T-cell (primary cell): Measurements from ENCODE around the gene EML4. TPM values are rescaled to one million over a fixed set of nuclear protein-coding genes. Genes with fewer than 3 reads are reported as not detected.

Experiments
- ATAC-seq, 4 experiments: fragments of 200-7000 bp in 3 of 4; fragments of 150-1000 bp in 1 of 4; cut with Tn5 transposase; replicated peaks in 1 of 4; 1 replicate in 3 of 4; 2 replicates in 1 of 4; pipeline ENCODE4 v1.10.0; 2021; ENCODE audit warnings: moderate library complexity in 3 of 4, mild to moderate bottlenecking in 2 of 4, moderate number of reproducible peaks in 1 of 4
- CTCF ChIA-PET, 2 donors: fragments of 300-600 bp; sonication (Branson Sonifier 250); formaldehyde crosslinking; loops; one replicate each; lab custom pipeline; 2022; ENCODE audit warnings: antibody characterized with exemption in 2 of 2; lab: Charles Lee
- POLR2A ChIA-PET, 2 donors: fragments of 300-600 bp; sonication (Branson Sonifier 250); formaldehyde crosslinking; loops; one replicate each; lab custom pipeline; 2022; ENCODE audit warnings: antibody characterized with exemption in 2 of 2; lab: Charles Lee
- DNase-seq, 35 experiments: peaks; one replicate each; pipeline versions ENCODE4 v3.0.0 to v3.0.0-alpha.2; 2013 to 2023
- H3K27ac ChIP-seq: one replicate; pipeline ENCODE4 v1.5.1; 2013; ENCODE audit warnings: low read length
- H3K27me3 ChIP-seq, 2 experiments: replicated peaks in 1 of 2; 1 replicate in 1 of 2; 2 replicates in 1 of 2; pipeline versions ENCODE4 v1.6.1 to v1.7.0; 2013; ENCODE audit warnings: low read length in 1 of 2, mixed read lengths in 1 of 2; ENCODE audit not compliant: control insufficient read depth in 2 of 2, insufficient read depth in 2 of 2; ENCODE audit errors: extremely low read depth in 1 of 2
- H3K36me3 ChIP-seq, 2 donors: 1 replicate in 1 of 2; 2 replicates in 1 of 2; pipeline versions ENCODE4 v1.6.1 to v1.7.0; 2013; ENCODE audit warnings: low read length in 1 of 2; ENCODE audit not compliant: control insufficient read depth in 2 of 2, insufficient read depth in 1 of 2; ENCODE audit errors: extremely low read depth in 1 of 2
- H3K4me1 ChIP-seq, 2 experiments: 1 replicate in 1 of 2; 2 replicates in 1 of 2; pipeline versions ENCODE4 v1.6.1 to v1.7.0; 2013; ENCODE audit warnings: low read length in 2 of 2, mixed read lengths in 1 of 2; ENCODE audit not compliant: insufficient read depth in 2 of 2, control insufficient read depth in 1 of 2; ENCODE audit errors: extremely low read depth in 1 of 2
- H3K4me3 ChIP-seq, 2 donors: 1 replicate in 1 of 2; 2 replicates in 1 of 2; pipeline versions ENCODE4 v1.5.1 to v1.7.0; 2013; ENCODE audit warnings: mild to moderate bottlenecking in 2 of 2, low read length in 1 of 2, moderate library complexity in 1 of 2; ENCODE audit not compliant: control insufficient read depth in 1 of 2; ENCODE audit errors: extremely low read depth in 1 of 2
- H3K9me3 ChIP-seq: 2 replicates; pipeline ENCODE4 v1.7.0; 2013
- H3K27ac Mint-ChIP-seq, 2 donors: one replicate each; pipeline ENCODE4 v1.8.0; 2020 to 2021; ENCODE audit warnings: mild to moderate bottlenecking in 2 of 2, mixed read lengths in 2 of 2
- H3K27me3 Mint-ChIP-seq, 2 donors: one replicate each; pipeline ENCODE4 v1.8.0; 2021 to 2022; ENCODE audit warnings: mixed read lengths in 2 of 2
- H3K36me3 Mint-ChIP-seq: one replicate; pipeline ENCODE4 v1.8.0; 2021; ENCODE audit warnings: mixed read lengths
- H3K4me1 Mint-ChIP-seq, 3 donors: one replicate each; pipeline ENCODE4 v1.8.0; 2020 to 2022; ENCODE audit warnings: mixed read lengths in 3 of 3, mild to moderate bottlenecking in 1 of 3
- H3K4me3 Mint-ChIP-seq, 3 donors: one replicate each; pipeline ENCODE4 v1.8.0; 2020 to 2022; ENCODE audit warnings: mild to moderate bottlenecking in 3 of 3, mixed read lengths in 3 of 3, moderate library complexity in 3 of 3
- H3K9me3 Mint-ChIP-seq, 3 donors: one replicate each; pipeline ENCODE4 v1.8.0; 2020 to 2022; ENCODE audit warnings: mixed read lengths in 3 of 3
- WGBS: methylation state at CpG from one replicate; pipeline ENCODE4 v1.1.5; 2013; ENCODE audit warnings: missing lambda C conversion rate; ENCODE audit not compliant: insufficient coverage; 5-methylcytosine and 5-hydroxymethylcytosine counted together
- total RNA-seq, 35 experiments: library from RNA in 6 of 35; stranded (reverse) in 6 of 35; fragments of 120-200 nt in 1 of 35; gene quantifications; one replicate each; pipeline versions ENCODE4 v1.2.1 to v1.2.4 and lab custom pipeline; 2013 to 2026

The EML4 gene
- total RNA-seq, 5 donors from 2014 or later (not counting 1 experiment from before 2014, with no cell fraction given), result 101 to 223 (median 123) TPM

- peak overlapping the region in 1 of 3 donors; percentile 41 for H3K4me3 Mint-ChIP-seq
- H3K9me3 Mint-ChIP-seq, result no peaks in the 10 kb centered on the region
- no peaks in the 10 kb centered on the region for H3K27me3 Mint-ChIP-seq
- no peak overlapping the region for H3K4me3 ChIP-seq
- H3K36me3 Mint-ChIP-seq, result peaks cover 17% of the 10 kb centered on the region
- H3K9me3 ChIP-seq, result no peaks in the 10 kb centered on the region
- H3K4me1 ChIP-seq, result peaks cover 24 to 40% of the 10 kb centered on the region in 2 experiments
- DNase-seq (peak in 34 of 35 experiments; percentile 4 to 72 (median 36)), ATAC-seq (peak; percentile 78 to 83 (median 82))
- 85% methylated on average over 3 of the region's 9 CpGs for WGBS
- peaks cover 0 to 2% of the 10 kb centered on the region in 2 donors for H3K36me3 ChIP-seq
- peaks cover 85 to 87% (median 86%) of the 10 kb centered on the region in 3 donors for H3K4me1 Mint-ChIP-seq
- POLR2A ChIA-PET, result interaction anchor here in 1 of 2 donors (0.5 to 0.8 kb wide), 3 partner anchors 64 to 179 kb away, joined by 3 to 7 read pairs (median 3); no protein-coding TSS in a partner anchor
- CTCF ChIA-PET, result interaction anchor here (0.6 to 3.1 kb wide), 20 partner anchors 14 to 327 kb away, joined by 3 to 32 read pairs (median 5); no protein-coding TSS in a partner anchor
- peak overlapping the region; percentile 35 to 65 for H3K27ac Mint-ChIP-seq
- H3K27ac ChIP-seq, result peak overlapping the region; percentile 1
- H3K27me3 ChIP-seq, result no peaks in the 10 kb centered on the region
Observed at GRCh38 chr2:42196403-42197267, 27.5 kb downstream of the EML4 start.

DNA sequence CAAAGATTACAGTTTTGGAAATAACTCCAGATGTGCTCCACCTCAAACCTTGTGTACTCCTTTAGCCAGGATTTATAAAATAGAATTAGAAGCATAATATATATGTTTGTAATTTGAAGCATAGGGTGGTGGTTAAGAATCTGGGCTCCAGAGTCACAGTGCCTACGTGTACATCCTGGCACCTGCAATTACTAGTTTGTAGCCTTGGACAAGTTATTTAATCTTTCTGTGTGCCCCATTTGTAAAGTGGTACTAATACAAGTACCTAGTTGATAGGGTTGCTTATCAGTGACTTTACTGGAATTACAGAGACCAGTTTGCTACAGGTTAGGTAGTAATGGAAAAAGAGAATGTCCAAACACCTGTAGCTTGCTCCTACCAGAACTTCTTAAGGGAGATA lies 28.6 kb downstream of the EML4 start:
- Histone ChIP-seq H3K9me3 (no peaks in the 10 kb centered on the region), H3K36me3 (peaks cover 0 to 2% of the 10 kb centered on the region in 2 donors), H3K4me3 (no peak overlapping the region), H3K27ac (no peak overlapping the region), H3K4me1 (peaks cover 24 to 29% of the 10 kb centered on the region in 2 experiments), H3K27me3 (no peaks in the 10 kb centered on the region)
- Mint-ChIP-seq H3K4me1 (peaks cover 84 to 87% (median 85%) of the 10 kb centered on the region in 3 donors), H3K36me3 (peaks cover 21% of the 10 kb centered on the region), H3K4me3 (peak overlapping the region in 1 of 3 donors; percentile 39), H3K9me3 (no peaks in the 10 kb centered on the region), H3K27me3 (no peaks in the 10 kb centered on the region), H3K27ac (peak overlapping the region in 1 of 2 donors; percentile 29)
- ChIA-PET CTCF (interaction anchor here (0.9 to 2.1 kb wide), 2 partner anchors 35 to 103 kb away, joined by 3 to 9 read pairs; no protein-coding TSS in a partner anchor), POLR2A (interaction anchor here (0.5 to 1.0 kb wide), 2 partner anchors 92 to 1592 kb away, joined by 3 to 4 read pairs; no protein-coding TSS in a partner anchor)
- WGBS, result 100% methylated on average over 1 of the region's 1 CpG
- ATAC-seq, result no peak
- DNase-seq, result no peak

DNA sequence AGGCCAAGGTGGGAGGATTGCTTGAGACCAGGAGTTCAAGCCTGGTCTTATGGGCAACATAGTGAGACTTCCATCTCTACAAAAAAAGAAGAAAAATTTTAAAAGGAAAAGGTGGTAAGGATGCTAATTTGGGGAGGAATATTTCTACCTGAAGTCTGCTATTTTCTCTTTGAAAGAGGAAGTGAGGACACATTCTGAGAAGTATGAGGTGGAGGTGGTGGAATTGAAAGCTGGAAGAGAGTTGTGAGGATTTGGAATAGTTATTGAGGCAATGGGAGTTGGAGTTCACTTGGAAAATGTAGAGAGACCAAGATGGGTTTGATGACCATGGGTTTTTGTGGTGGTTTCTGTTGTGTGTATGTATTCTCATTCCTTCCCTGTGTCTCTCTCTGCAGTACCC lies 29.3 kb downstream of the EML4 start:
- peaks cover 81 to 82% (median 81%) of the 10 kb centered on the region in 3 donors for H3K4me1 Mint-ChIP-seq
- DNase-seq, result no peak
- H3K27ac ChIP-seq, result peak overlapping the region; percentile 9
- peaks cover 21% of the 10 kb centered on the region for H3K36me3 Mint-ChIP-seq
- H3K4me3 ChIP-seq, result no peak overlapping the region
- no peaks in the 10 kb centered on the region for H3K9me3 ChIP-seq
- ChIA-PET CTCF (interaction anchor here (0.6 to 2.1 kb wide), 4 partner anchors 18 to 103 kb away, joined by 3 to 9 read pairs (median 3); no protein-coding TSS in a partner anchor), POLR2A (interaction anchor here in 1 of 2 donors (0.6 to 1.0 kb wide), 2 partner anchors 55 to 93 kb away, joined by 3 to 4 read pairs; no protein-coding TSS in a partner anchor)
- no peak for ATAC-seq
- no peaks in the 10 kb centered on the region for H3K27me3 ChIP-seq
- H3K27ac Mint-ChIP-seq, result peak overlapping the region; percentile 47 to 53
- peaks cover 0 to 2% of the 10 kb centered on the region in 2 donors for H3K36me3 ChIP-seq
- H3K27me3 Mint-ChIP-seq, result no peaks in the 10 kb centered on the region
- H3K9me3 Mint-ChIP-seq, result no peaks in the 10 kb centered on the region
- H3K4me3 Mint-ChIP-seq, result peak overlapping the region in 1 of 3 donors; percentile 39
- H3K4me1 ChIP-seq, result peaks cover 22 to 28% of the 10 kb centered on the region in 2 experiments

- Histone ChIP-seq H3K27me3 (no peaks in the 10 kb centered on the region), H3K4me1 (peaks cover 21 to 27% of the 10 kb centered on the region in 2 experiments), H3K4me3 (no peak overlapping the region), H3K27ac (no peak overlapping the region), H3K9me3 (no peaks in the 10 kb centered on the region), H3K36me3 (peaks cover 0 to 2% of the 10 kb centered on the region in 2 donors)
- no peaks in the 10 kb centered on the region for H3K27me3 Mint-ChIP-seq
- H3K27ac Mint-ChIP-seq, result peak overlapping the region; percentile 47 to 53
- peaks cover 21% of the 10 kb centered on the region for H3K36me3 Mint-ChIP-seq
- H3K4me1 Mint-ChIP-seq, result peaks cover 80 to 82% (median 82%) of the 10 kb centered on the region in 3 donors
- H3K4me3 Mint-ChIP-seq, result peak overlapping the region in 1 of 3 donors; percentile 39
- ChIA-PET POLR2A (interaction anchor here in 1 of 2 donors (0.6 kb wide), 1 partner anchor 56 kb away, joined by 4 read pairs; no protein-coding TSS in a partner anchor), CTCF (interaction anchor here (0.6 to 2.1 kb wide), 4 partner anchors 18 to 104 kb away, joined by 3 to 9 read pairs (median 3); no protein-coding TSS in a partner anchor)
- DNase-seq, result no peak
- no peak for ATAC-seq
- no peaks in the 10 kb centered on the region for H3K9me3 Mint-ChIP-seq
- WGBS, result 54% methylated on average over 2 of the region's 2 CpGs
Observed at GRCh38 chr2:42199002-42199401, 29.8 kb downstream of the EML4 start.

GRCh38 chr2:42199626-42200025 lies 30.5 kb downstream of the EML4 start:
- H3K27ac Mint-ChIP-seq, result no peak overlapping the region
- no peaks in the 10 kb centered on the region for H3K27me3 Mint-ChIP-seq
- WGBS, result 96% methylated on average over 5 of the region's 5 CpGs
- ChIA-PET CTCF (interaction anchor here (1.2 to 2.1 kb wide), 2 partner anchors 19 to 104 kb away, joined by 3 to 9 read pairs; no protein-coding TSS in a partner anchor), POLR2A (no interaction called here)
- H3K36me3 ChIP-seq, result peaks cover 0 to 2% of the 10 kb centered on the region in 2 donors
- no peak overlapping the region for H3K27ac ChIP-seq
- DNase-seq (no peak), ATAC-seq (no peak)
- no peaks in the 10 kb centered on the region for H3K9me3 Mint-ChIP-seq
- no peaks in the 10 kb centered on the region for H3K9me3 ChIP-seq
- peaks cover 21% of the 10 kb centered on the region for H3K36me3 Mint-ChIP-seq
- H3K4me3 Mint-ChIP-seq, result peak overlapping the region in 2 of 3 donors; percentile 0 to 2
- H3K27me3 ChIP-seq, result no peaks in the 10 kb centered on the region
- peaks cover 81 to 82% (median 82%) of the 10 kb centered on the region in 3 donors for H3K4me1 Mint-ChIP-seq
- no peak overlapping the region for H3K4me3 ChIP-seq
- H3K4me1 ChIP-seq, result peaks cover 21 to 27% of the 10 kb centered on the region in 2 experiments
